Keratinocyte (primary cell): ENCODE results near the gene KRTAP20-1. TPM values are rescaled to one million over a fixed set of nuclear protein-coding genes. Genes with fewer than 3 reads are reported as not detected.

Source experiments
- DNase-seq: peaks from one replicate; pipeline ENCODE4 v3.0.0-alpha.2; 2011; ENCODE audit warnings: low read depth, missing footprints, low spot score
- FAIRE-seq: peaks from 2 replicates; lab custom pipeline; 2011; peaks lifted over from hg19 to GRCh38; lab: Jason Lieb, UNC
- H2AFZ ChIP-seq: 2 replicates; pipeline ENCODE4 v1.6.0; 2012; ENCODE audit warnings: low read length, control low read depth, inconsistent platforms; ENCODE audit not compliant: control insufficient read depth
- H3K27ac ChIP-seq: 2 replicates; pipeline ENCODE4 v1.5.1; 2011; ENCODE audit warnings: low read length; ENCODE audit not compliant: control insufficient read depth, insufficient read depth
- H3K27me3 ChIP-seq: 3 replicates; pipeline ENCODE4 v1.6.0; 2011; ENCODE audit warnings: low read length; ENCODE audit not compliant: control insufficient read depth, insufficient read depth; ENCODE audit errors: extremely low read depth
- H3K36me3 ChIP-seq, 2 experiments: 2 replicates in 1 of 2; 3 replicates in 1 of 2; pipeline ENCODE4 v1.5.1; 2011; ENCODE audit warnings: low read length in 2 of 2, mild to moderate bottlenecking in 1 of 2; ENCODE audit not compliant: control insufficient read depth in 2 of 2, insufficient read depth in 2 of 2; ENCODE audit errors: extremely low read depth in 1 of 2
- H3K4me1 ChIP-seq: 3 replicates; pipeline ENCODE4 v1.5.1; 2011; ENCODE audit warnings: low read length; ENCODE audit not compliant: control insufficient read depth, insufficient read depth; ENCODE audit errors: extremely low read depth
- H3K4me2 ChIP-seq: 3 replicates; pipeline ENCODE4 v1.6.0; 2011; ENCODE audit warnings: low read depth, low read length; ENCODE audit not compliant: control insufficient read depth, insufficient read depth; ENCODE audit errors: extremely low read depth
- H3K4me3 ChIP-seq, 3 experiments: fragments of 200-600 bp in 1 of 3; sonication (generic) in 1 of 3; 2 replicates in 2 of 3; 3 replicates in 1 of 3; pipeline ENCODE4 v1.5.1; 2011 to 2016; ENCODE audit warnings: low read length in 3 of 3, mild to moderate bottlenecking in 3 of 3, control low read depth in 2 of 3, inconsistent platforms in 1 of 3, low read depth in 1 of 3, mixed read lengths in 1 of 3, mixed run types in 1 of 3, moderate library complexity in 1 of 3; ENCODE audit not compliant: control insufficient read depth in 2 of 3, insufficient read depth in 2 of 3; ENCODE audit errors: extremely low read depth in 1 of 3
- H3K79me2 ChIP-seq: 2 replicates; pipeline ENCODE4 v1.6.0; 2012; ENCODE audit warnings: low read length; ENCODE audit not compliant: control insufficient read depth, insufficient read depth
- H3K9ac ChIP-seq: 3 replicates; pipeline ENCODE4 v1.6.0; 2011; ENCODE audit warnings: low read length; ENCODE audit not compliant: control insufficient read depth, insufficient read depth; ENCODE audit errors: extremely low read depth
- H3K9me1 ChIP-seq: 3 replicates; pipeline ENCODE4 v1.6.0; 2011; ENCODE audit warnings: low read length; ENCODE audit not compliant: control insufficient read depth, insufficient read depth; ENCODE audit errors: extremely low read depth
- H3K9me3 ChIP-seq: 2 replicates; pipeline ENCODE4 v1.5.1; 2012; ENCODE audit warnings: low read depth, low read length; ENCODE audit not compliant: control insufficient read depth
- H4K20me1 ChIP-seq: 3 replicates; pipeline ENCODE4 v1.6.0; 2011; ENCODE audit warnings: low read length; ENCODE audit not compliant: control insufficient read depth, insufficient read depth; ENCODE audit errors: extremely low read depth
- EZH2 ChIP-seq: IDR thresholded peaks from one replicate; pipeline ENCODE4 v1.6.1; 2012; ENCODE audit warnings: inconsistent platforms, mild to moderate bottlenecking, low read length, moderate library complexity
- dilution Hi-C: fragments of 300-500 bp; cut with MboI; formaldehyde crosslinking; loops from one replicate; pipeline ENCODE4 v1.7.0; 2020; ENCODE audit warnings: low sequenced_read_pairs; ENCODE audit not compliant: extremely low pct_ligation_motif_present
- polyA plus RNA-seq, 5 experiments: library from polyadenylated mRNA; depleted of rRNA in 3 of 5; stranded (reverse) in 3 of 5; stranded (forward) in 1 of 5; unstranded in 1 of 5; fragments of >200 nt; gene quantifications; 1 replicate in 1 of 5; 2 replicates in 3 of 5; 3 replicates in 1 of 5; pipeline versions ENCODE4 v1.2.1 to v1.2.3, GENCODE V29; 2011 to 2012; ENCODE audit warnings: missing spikeins in 2 of 5, low read depth in 1 of 5, low replicate concordance in 1 of 5
- TF ChIP-seq, protein P1 (sequence below), 3 experiments: IDR thresholded peaks in 1 of 3; conservative IDR thresholded peaks in 1 of 3; optimal IDR thresholded peaks in 1 of 3; 2 replicates in 2 of 3; 3 replicates in 1 of 3; pipeline versions ENCODE3 to v1.5.1; 2011; ENCODE audit warnings: low read length in 3 of 3, mild to moderate bottlenecking in 3 of 3, moderate library complexity in 2 of 3, control low read depth in 1 of 3, inconsistent platforms in 1 of 3; ENCODE audit not compliant: insufficient read depth in 2 of 3; ENCODE audit errors: extremely low read depth in 1 of 3

The KRTAP20-1 gene
- polyA plus RNA-seq, 1 donor (not counting 4 experiments of a cell fraction or from before 2014, with no cell fraction given) = not detected

DNA sequence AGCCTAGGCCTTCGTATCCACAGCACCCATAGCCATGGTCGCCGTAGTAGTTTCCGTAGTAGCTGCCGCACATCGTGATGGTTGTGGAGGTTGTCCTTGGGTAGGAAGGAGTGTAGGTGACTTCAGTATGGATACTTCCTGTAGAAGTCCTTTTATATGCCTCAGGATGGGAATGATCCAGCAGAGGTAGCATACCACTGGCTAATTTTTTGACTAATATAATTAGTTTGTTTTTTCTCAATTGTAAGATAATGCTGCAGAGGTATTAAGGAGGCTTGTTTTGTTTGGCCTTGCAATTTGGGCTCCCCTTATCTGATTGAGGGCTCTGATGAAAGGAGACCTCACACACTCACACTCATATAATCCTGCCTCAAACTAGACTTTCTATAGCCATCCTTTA lies 17.4 kb upstream of the KRTAP20-1 start, which contains the start of gene KRTAP6-2:
Gene KRTAP6-2 (minus strand): TSS at position 101 of the 400 bp plus-strand sequence. CDS start 28 bp downstream, at position 73.
- Histone ChIP-seq H3K4me2 (no peak within 1 kb of the TSS), H3K4me1 (no peaks in the 10 kb centered on the region), H2AFZ (no peak within 1 kb of the TSS), H3K9me3 (no peaks in the 10 kb centered on the region), H3K36me3 (no peaks in the 10 kb centered on the region), H3K9ac (no peak within 1 kb of the TSS), H3K27ac (no peak within 1 kb of the TSS), H3K9me1 (no peaks in the 10 kb centered on the region), H4K20me1 (no peaks in the 10 kb centered on the region), H3K27me3 (no peaks in the 10 kb centered on the region), H3K4me3 (no peak within 1 kb of the TSS), H3K79me2 (no peaks in the 10 kb centered on the region)
- TF ChIP-seq EZH2 = no peak
- TF ChIP-seq, protein P1, sequence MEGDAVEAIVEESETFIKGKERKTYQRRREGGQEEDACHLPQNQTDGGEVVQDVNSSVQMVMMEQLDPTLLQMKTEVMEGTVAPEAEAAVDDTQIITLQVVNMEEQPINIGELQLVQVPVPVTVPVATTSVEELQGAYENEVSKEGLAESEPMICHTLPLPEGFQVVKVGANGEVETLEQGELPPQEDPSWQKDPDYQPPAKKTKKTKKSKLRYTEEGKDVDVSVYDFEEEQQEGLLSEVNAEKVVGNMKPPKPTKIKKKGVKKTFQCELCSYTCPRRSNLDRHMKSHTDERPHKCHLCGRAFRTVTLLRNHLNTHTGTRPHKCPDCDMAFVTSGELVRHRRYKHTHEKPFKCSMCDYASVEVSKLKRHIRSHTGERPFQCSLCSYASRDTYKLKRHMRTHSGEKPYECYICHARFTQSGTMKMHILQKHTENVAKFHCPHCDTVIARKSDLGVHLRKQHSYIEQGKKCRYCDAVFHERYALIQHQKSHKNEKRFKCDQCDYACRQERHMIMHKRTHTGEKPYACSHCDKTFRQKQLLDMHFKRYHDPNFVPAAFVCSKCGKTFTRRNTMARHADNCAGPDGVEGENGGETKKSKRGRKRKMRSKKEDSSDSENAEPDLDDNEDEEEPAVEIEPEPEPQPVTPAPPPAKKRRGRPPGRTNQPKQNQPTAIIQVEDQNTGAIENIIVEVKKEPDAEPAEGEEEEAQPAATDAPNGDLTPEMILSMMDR (optimal IDR thresholded peaks at IDR 0.05 in 1 of 3, IDR thresholded peaks at IDR 0.05 in 1 of 3, conservative IDR thresholded peaks at IDR 0.05 in 1 of 3; ENCODE audit: extremely low read depth in 1 of 3, insufficient read depth in 2 of 3, low read length in 3 of 3) = no peak
- FAIRE-seq = no peak
- dilution Hi-C loops = no loop called here
- DNase-seq = no peak

GRCh38 chr21:30600787-30601186 lies 15.4 kb upstream of the KRTAP20-1 start, which contains the start of gene KRTAP22-1:
Gene KRTAP22-1, plus strand, starts transcription at chr21:30601087.
- Histone ChIP-seq H4K20me1 (no peaks in the 10 kb centered on the region), H3K9me3 (no peaks in the 10 kb centered on the region), H3K4me1 (no peaks in the 10 kb centered on the region), H3K79me2 (no peaks in the 10 kb centered on the region), H2AFZ (no peak within 1 kb of the TSS), H3K9ac (no peak within 1 kb of the TSS), H3K27me3 (no peaks in the 10 kb centered on the region), H3K27ac (no peak within 1 kb of the TSS), H3K36me3 (no peaks in the 10 kb centered on the region), H3K4me3 (no peak within 1 kb of the TSS), H3K4me2 (no peak within 1 kb of the TSS), H3K9me1 (no peaks in the 10 kb centered on the region)
- TF ChIP-seq, protein P1 (optimal IDR thresholded peaks at IDR 0.05 in 1 of 3, IDR thresholded peaks at IDR 0.05 in 1 of 3, conservative IDR thresholded peaks at IDR 0.05 in 1 of 3; ENCODE audit: extremely low read depth in 1 of 3, insufficient read depth in 2 of 3, low read length in 3 of 3) = no peak
- no peak for TF ChIP-seq EZH2
- no peak for FAIRE-seq
- dilution Hi-C loops = no loop called here
- DNase-seq = no peak
